NCI-H460 (cell line): ENCODE results near the gene MMP2. TPM values are rescaled to one million over a fixed set of nuclear protein-coding genes. Genes with fewer than 3 reads are reported as not detected.

ENCODE experiments used
- DNase-seq: peaks from one replicate; pipeline ENCODE4 v3.0.0-alpha.2; 2016; ENCODE audit warnings: low read depth; ENCODE audit errors: extremely low read depth
- total RNA-seq: library from RNA; depleted of rRNA; stranded (reverse); fragments of >200 nt; shearing (Covaris generic); gene quantifications from 2 replicates; pipeline ENCODE4 v1.2.3, GENCODE V29; 2014

MMP2 gene
- total RNA-seq, 1 experiment from 2014 or later = 0.27 TPM

DNA sequence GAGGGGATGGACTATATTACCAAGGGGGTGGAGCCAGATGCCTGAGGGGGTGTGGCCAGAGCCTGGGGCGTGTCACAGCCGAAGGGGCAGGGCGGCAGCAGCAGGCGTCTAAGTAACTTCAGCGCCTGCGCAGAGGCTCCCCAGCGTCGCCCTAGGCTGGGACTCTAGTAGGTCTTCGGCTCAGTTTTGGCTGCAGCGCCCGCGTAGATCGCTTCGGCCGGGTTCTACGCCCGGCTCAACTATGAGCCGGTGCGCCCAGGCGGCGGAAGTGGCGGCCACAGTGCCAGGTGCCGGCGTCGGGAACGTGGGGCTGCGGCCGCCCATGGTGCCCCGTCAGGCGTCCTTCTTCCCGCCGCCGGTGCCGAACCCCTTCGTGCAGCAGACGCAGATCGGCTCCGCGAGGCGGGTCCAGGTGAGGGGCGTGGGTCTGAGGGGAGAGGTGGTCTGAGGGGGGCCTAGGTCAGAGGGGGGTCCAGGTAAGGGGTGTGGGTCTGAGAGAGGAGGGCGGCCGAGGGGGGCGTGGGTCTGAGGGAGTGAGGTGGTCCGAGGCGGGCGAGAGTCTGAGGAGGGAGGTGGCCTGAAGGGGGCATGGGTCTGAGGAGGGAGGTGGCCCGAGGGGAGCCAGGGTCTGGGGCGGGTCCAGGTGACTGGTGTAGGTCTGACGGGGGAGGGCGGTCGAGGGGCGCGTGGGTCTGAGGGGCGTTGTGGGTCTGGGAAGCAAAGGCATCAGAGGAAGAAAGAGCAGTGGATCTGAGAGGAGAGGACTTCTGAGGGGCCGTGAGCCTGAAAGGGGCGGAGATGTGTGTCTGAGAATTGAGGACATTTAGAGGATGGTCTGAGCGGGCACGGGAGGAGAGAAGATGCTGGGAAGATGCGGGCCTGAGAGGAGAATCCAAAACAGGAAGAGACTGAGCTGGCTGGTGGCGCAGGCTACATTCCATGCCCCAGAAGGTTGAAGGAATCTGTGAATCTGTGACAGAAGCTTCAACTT is 30.2 kb downstream of the MMP2 start, which contains the start of gene LPCAT2:
LPCAT2 (plus strand) TSS at position 132 of the 991 bp plus-strand sequence; CDS start at position 242, 110 bp downstream.
- DNase-seq = peak; percentile 56

- no peak for DNase-seq
Measured at GRCh38 chr16:55510185-55510805, 31.3 kb downstream of the MMP2 start.

GRCh38 chr16:55512941-55513340 is 33.9 kb downstream of the MMP2 start:
- DNase-seq = no peak

- DNase-seq = no peak
Measured at GRCh38 chr16:55513616-55514015, 34.6 kb downstream of the MMP2 start.

DNA sequence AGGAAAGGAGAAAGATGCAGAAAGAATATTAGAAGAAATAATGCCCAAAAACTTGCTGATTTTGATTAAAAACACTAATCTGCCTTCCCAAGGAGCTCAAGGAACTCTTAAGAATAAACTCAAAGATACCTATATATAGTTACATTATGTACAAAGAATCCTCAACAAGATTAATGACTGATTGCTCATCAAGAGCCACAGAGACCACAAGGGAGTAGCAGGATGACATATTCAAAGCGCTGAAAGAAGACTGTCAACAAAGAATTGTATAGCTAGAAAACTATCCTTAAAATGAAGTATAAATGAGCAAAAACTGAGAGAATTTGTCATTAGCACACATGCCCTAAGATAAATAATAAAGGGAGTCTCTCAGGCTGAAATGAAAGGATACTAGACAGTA is 36.1 kb downstream of the MMP2 start:
- DNase-seq = no peak

GRCh38 chr16:55521792-55522191 is 42.8 kb downstream of the MMP2 start:
- DNase-seq = no peak

- DNase-seq = no peak
Measured at GRCh38 chr16:55526441-55526840, 47.4 kb downstream of the MMP2 start.

- DNase-seq = no peak
Measured at GRCh38 chr16:55527885-55528284, 48.9 kb downstream of the MMP2 start.

- DNase-seq = no peak
Measured at GRCh38 chr16:55529018-55529417, 50.0 kb downstream of the MMP2 start.

DNA sequence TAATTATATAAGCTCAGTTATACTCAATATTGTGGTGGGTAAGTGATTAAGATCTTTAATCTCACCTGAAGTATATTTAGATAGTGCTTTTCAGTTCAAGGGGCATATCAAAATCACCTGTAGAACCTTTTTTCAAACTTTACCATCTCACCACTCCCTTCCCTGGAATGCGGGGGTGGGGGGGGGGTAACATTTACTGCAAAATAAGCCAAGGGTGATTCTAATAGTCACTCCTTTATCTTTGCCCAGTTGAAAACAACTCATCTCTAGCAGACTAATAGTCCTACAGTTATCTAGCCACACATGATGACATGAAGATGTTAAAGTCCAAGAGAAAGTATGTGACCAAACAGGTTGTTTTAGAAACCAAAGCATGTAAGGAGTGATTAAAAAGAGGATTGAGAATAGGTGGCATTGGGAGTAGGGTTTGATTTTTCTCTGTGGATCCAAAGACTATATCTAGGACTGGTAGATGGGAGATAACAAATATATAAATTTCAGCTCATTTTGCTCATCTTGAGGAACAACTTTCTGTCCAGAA is 51.4 kb downstream of the MMP2 start:
- no peak for DNase-seq

DNA sequence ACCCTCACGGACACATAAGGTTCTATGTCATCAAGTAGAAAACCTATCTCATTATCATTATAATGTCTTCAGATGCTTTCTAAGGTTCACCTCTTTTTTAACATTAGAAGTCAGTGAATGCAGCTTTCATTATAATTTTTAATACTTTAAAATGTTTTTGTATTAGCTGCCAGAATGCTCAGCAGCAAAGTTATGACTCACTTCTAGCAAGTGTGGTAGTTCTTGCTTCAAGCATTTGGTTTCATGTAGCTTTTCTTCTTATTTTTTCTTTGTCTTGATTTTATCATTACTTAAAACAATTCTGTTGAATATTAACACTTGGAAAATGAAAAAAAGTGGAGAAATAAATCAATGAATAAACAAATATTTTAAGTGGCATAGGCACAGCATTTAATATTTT is 53.2 kb downstream of the MMP2 start:
- DNase-seq = no peak

DNA sequence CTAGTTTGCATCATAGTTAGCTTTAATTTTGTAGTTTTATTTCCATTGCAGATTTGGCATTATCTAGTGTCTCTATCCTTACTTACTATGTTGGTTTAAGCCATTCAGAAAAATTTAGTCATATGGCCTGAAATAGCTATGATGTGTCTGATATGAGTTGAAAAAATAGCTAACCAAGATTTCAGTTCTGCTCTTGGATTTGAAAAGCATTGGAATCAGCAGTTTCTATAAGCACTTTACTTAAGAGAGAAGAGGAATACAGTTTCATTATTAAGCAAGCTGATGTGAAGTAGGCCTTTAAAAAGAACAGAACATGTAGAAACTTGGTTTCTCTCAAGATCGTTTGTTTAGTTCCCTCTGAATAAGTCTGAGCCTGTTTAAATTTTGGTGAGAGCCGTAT is 55.8 kb downstream of the MMP2 start:
- no peak for DNase-seq

GRCh38 chr16:55539049-55539448 is 60.1 kb downstream of the MMP2 start:
- DNase-seq = no peak

DNA sequence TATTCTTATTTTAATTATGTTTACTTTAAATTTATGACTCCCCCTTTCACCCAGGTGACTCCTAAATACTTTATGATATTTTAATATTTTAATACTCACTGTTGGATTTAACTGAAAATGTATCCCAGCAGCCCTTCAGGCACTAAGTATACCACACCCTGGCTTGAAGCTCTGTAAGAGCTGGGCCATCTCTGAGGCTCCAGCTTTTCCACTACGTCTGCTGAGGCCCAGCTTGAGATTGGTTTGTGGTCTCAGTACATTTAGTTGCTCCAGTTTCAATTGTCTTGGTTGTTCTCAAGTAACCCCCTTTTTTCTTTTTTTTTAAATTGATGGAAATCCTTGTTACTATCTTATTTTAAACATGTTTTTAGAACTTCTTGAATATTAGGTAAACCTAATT is 60.5 kb downstream of the MMP2 start:
- no peak for DNase-seq

GRCh38 chr16:55540221-55540620 is 61.2 kb downstream of the MMP2 start:
- DNase-seq = no peak

- no peak for DNase-seq
Measured at GRCh38 chr16:55542459-55543082, 63.6 kb downstream of the MMP2 start.

DNA sequence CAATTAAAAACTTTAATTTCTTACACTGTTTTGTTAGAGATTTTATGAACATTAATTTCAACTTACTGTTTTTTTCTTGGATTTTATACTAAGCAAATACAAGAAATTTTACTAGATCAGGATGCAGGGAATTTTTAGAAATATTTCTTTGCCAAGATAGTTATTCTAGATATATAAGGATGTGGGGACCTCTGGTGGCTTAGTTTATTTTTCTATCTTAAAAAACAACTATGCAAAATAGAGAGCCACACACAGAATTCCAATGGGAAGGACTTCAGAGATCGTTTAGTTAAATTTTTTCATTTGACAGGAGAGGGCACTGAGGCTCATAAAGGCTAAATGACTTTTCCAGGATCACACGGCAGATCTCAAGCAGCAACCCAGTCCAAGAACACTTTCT is 64.5 kb downstream of the MMP2 start:
- DNase-seq = peak; percentile 3

GRCh38 chr16:55552621-55553020 is 73.6 kb downstream of the MMP2 start:
- no peak for DNase-seq

DNA sequence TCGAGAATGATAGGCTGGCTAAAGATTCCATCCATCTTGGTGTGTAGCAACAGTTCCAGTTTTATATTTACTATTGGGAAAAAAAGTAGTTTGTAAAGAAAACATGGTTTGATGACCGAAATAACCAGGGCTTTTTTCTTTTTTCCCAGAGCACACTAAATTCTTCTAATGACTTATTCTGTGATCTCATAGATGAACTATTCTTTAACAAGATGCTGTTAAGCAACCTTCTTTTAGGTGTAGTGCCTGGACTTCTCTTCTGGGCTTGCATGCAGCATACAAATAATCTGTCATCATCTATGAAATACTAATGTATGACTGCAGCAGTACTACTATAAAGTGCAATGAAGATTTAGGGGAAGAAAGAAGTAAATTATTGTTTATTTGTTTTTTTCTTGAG is 76.4 kb downstream of the MMP2 start:
- DNase-seq = no peak
